Measurements from ENCODE around the gene LRG1. TPM values are rescaled to one million over a fixed set of nuclear protein-coding genes. Genes with fewer than 3 reads are reported as not detected.

LRG1 gene
- total RNA-seq, 1 experiment from 2014 or later, result 0.51 TPM

- CTCF ChIA-PET, result no interaction called here
- no TSS peak for BruUV-seq (replicated peaks)
- H3K27ac ChIP-seq (ENCODE audit: low read length), result no peak within 1 kb of the TSS
Observed at GRCh38 chr19:4559569-4559968, 19.7 kb upstream of the LRG1 start, which contains the start of gene SEMA6B. TSS of gene SEMA6B (minus strand) at chr19:4559684. CDS start at chr19:4558457, 1,227 bp downstream.

GRCh38 chr19:4557971-4558941, 18.4 kb upstream of the LRG1 start:
- ATAC-seq (no peak), DNase-seq (peak; percentile 62)
- no peaks in the 10 kb centered on the region for H3K9me3 ChIP-seq (ENCODE audit: low read length)
- H3K9ac ChIP-seq (ENCODE audit: low read length), result no peak overlapping the region
- CTCF ChIA-PET, result interaction anchor here (0.6 to 0.7 kb wide), 3 partner anchors 35 to 410 kb away, joined by 3 read pairs; no protein-coding TSS in a partner anchor
- H3K79me2 ChIP-seq (ENCODE audit: low read length), result no peaks in the 10 kb centered on the region
- no peak overlapping the region for H3K4me3 ChIP-seq (ENCODE audit: low read length)
- TF ChIP-seq, protein P1, sequence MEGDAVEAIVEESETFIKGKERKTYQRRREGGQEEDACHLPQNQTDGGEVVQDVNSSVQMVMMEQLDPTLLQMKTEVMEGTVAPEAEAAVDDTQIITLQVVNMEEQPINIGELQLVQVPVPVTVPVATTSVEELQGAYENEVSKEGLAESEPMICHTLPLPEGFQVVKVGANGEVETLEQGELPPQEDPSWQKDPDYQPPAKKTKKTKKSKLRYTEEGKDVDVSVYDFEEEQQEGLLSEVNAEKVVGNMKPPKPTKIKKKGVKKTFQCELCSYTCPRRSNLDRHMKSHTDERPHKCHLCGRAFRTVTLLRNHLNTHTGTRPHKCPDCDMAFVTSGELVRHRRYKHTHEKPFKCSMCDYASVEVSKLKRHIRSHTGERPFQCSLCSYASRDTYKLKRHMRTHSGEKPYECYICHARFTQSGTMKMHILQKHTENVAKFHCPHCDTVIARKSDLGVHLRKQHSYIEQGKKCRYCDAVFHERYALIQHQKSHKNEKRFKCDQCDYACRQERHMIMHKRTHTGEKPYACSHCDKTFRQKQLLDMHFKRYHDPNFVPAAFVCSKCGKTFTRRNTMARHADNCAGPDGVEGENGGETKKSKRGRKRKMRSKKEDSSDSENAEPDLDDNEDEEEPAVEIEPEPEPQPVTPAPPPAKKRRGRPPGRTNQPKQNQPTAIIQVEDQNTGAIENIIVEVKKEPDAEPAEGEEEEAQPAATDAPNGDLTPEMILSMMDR (conservative IDR thresholded peaks at IDR 0.05; ENCODE audit: low read depth, low read length), result peak; percentile 88
- no peak for TF ChIP-seq EZH2phosphoT487 (IDR thresholded peaks at IDR 0.05; ENCODE audit: borderline replicate concordance, low read length)
- no peaks in the 10 kb centered on the region for H3K27me3 ChIP-seq (ENCODE audit: low read length)
- intact Hi-C loops (cut with micrococcal nuclease), result loop anchor here (1.0 kb wide), 1 partner anchor 78 kb away; no protein-coding TSS in a partner anchor
- no peak overlapping the region for H3K27ac ChIP-seq (ENCODE audit: low read length)
- no TSS peak for BruUV-seq (replicated peaks)
- 0 out of 2 replicates have a peak, but pooled peaks cover 5% of the 10 kb centered on the region for H3K4me1 ChIP-seq (ENCODE audit: insufficient read depth, low read length)
- H2AFZ ChIP-seq (ENCODE audit: low read length), result peak overlapping the region; percentile 43; the same call in 1 of the 2 replicates
- H4K20me1 ChIP-seq (ENCODE audit: low read length), result no peaks in the 10 kb centered on the region
- POLR2A ChIA-PET (ENCODE audit: unreplicated experiment), result no interaction called here
- no peaks in the 10 kb centered on the region for H3K9me2 ChIP-seq (replicated peaks; ENCODE audit: low read length)
- H3F3A ChIP-seq (ENCODE audit: low read length, unreplicated experiment), result no peaks in the 10 kb centered on the region
- H3K4me2 ChIP-seq (ENCODE audit: low read length), result peak overlapping the region; percentile 47; the same call in 1 of the 2 replicates
- H3K36me3 ChIP-seq (ENCODE audit: low read depth, low read length), result no peaks in the 10 kb centered on the region

More at GRCh38 chr19:4559569-4559968, 19.7 kb upstream of the LRG1 start, which contains the start of gene SEMA6B:
- Histone ChIP-seq H3K27me3 (ENCODE audit: low read length) (no peaks in the 10 kb centered on the region), H3K79me2 (ENCODE audit: low read length) (no peaks in the 10 kb centered on the region), H3K4me1 (ENCODE audit: insufficient read depth, low read length) (0 out of 2 replicates have a peak, but pooled peaks cover 5% of the 10 kb centered on the region), H3K4me3 (ENCODE audit: low read length) (no peak within 1 kb of the TSS), H2AFZ (ENCODE audit: low read length) (no peak within 1 kb of the TSS), H3K36me3 (ENCODE audit: low read depth, low read length) (no peaks in the 10 kb centered on the region), H3K9ac (ENCODE audit: low read length) (no peak within 1 kb of the TSS), H3F3A (ENCODE audit: low read length, unreplicated experiment) (no peaks in the 10 kb centered on the region), H3K4me2 (ENCODE audit: low read length) (no peak within 1 kb of the TSS), H4K20me1 (ENCODE audit: low read length) (no peaks in the 10 kb centered on the region), H3K9me2 (replicated peaks; ENCODE audit: low read length) (no peaks in the 10 kb centered on the region), H3K9me3 (ENCODE audit: low read length) (no peaks in the 10 kb centered on the region)
- POLR2A ChIA-PET (ENCODE audit: unreplicated experiment), result no interaction called here
- DNase-seq (no peak), ATAC-seq (no peak)
- TF ChIP-seq, protein P1 (conservative IDR thresholded peaks at IDR 0.05; ENCODE audit: low read depth, low read length), result no peak
- no peak for TF ChIP-seq EZH2phosphoT487 (IDR thresholded peaks at IDR 0.05; ENCODE audit: borderline replicate concordance, low read length)
- no peak for TF ChIP-seq EZH2 (IDR thresholded peaks at IDR 0.05; ENCODE audit: low read length, unreplicated experiment)
- intact Hi-C loops (cut with micrococcal nuclease), result no loop called here
